ENCODE results near the gene ABCA2. TPM values are rescaled to one million over a fixed set of nuclear protein-coding genes. Genes with fewer than 3 reads are reported as not detected.
A peak's percentile ranks its signal among the peaks of the same experiment; 100 is the strongest.

The ABCA2 gene
- total and polyA plus RNA-seq, 3 donors from 2014 or later = 33.6 to 65.5 (median 56.0) TPM

GRCh38 chr9:136977223-136977622, 50.8 kb downstream of the ABCA2 start, which contains the start of gene PTGDS:
PTGDS (plus strand) TSS chr9:136977504; CDS start chr9:136977579, 75 bp downstream.
- Histone ChIP-seq H3K27me3 (no peaks in the 10 kb centered on the region), H3K36me3 (ENCODE audit: low read depth, missing control alignments) (no peaks in the 10 kb centered on the region), H3K4me1 (peaks cover 63% of the 10 kb centered on the region), H3K4me3 (peak within 1 kb of the TSS; percentile 80 to 85), H3K9me3 (no peaks in the 10 kb centered on the region), H3K27ac (peak within 1 kb of the TSS; percentile 84 to 92)
- intact Hi-C loops (cut with DNase I; ENCODE audit: low total_unique reads) = no loop called here
- 54% methylated on average over 10 of the region's 10 CpGs; no CpG with 5 or more reads in 1 of the 2 donors for WGBS, 2 donors
- DNase-seq = peak; percentile 94
- TF ChIP-seq POLR2A (IDR thresholded peaks at IDR 0.05) = peak; percentile 46
- TF ChIP-seq, protein P1, sequence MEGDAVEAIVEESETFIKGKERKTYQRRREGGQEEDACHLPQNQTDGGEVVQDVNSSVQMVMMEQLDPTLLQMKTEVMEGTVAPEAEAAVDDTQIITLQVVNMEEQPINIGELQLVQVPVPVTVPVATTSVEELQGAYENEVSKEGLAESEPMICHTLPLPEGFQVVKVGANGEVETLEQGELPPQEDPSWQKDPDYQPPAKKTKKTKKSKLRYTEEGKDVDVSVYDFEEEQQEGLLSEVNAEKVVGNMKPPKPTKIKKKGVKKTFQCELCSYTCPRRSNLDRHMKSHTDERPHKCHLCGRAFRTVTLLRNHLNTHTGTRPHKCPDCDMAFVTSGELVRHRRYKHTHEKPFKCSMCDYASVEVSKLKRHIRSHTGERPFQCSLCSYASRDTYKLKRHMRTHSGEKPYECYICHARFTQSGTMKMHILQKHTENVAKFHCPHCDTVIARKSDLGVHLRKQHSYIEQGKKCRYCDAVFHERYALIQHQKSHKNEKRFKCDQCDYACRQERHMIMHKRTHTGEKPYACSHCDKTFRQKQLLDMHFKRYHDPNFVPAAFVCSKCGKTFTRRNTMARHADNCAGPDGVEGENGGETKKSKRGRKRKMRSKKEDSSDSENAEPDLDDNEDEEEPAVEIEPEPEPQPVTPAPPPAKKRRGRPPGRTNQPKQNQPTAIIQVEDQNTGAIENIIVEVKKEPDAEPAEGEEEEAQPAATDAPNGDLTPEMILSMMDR (IDR thresholded peaks at IDR 0.05) = peak in 1 of 3 experiments; percentile 18

DNA sequence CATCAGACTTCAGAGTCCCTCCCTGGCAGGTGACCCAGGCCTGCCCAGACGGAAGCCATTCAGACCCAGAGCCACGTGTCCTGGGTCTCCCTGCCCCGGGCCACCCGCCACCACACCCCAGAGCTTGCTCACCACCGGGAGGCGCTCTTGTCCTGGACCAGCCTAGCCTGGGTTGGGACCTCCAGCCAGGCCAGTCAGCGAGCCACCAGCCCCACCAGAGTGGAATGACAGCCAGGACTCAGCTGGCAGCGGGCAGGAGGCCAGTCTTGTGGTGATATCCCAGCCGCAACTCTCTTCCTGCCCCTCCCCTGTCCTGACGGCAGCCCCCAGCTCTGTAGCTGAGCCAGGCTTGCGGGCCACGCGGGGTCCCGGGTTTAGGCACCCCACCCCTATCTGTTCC, 52.4 kb downstream of the ABCA2 start:
- no peaks in the 10 kb centered on the region for H3K36me3 ChIP-seq (ENCODE audit: low read depth, missing control alignments)
- H3K27me3 ChIP-seq = no peaks in the 10 kb centered on the region
- peak; percentile 62 for DNase-seq
- H3K9me3 ChIP-seq = no peaks in the 10 kb centered on the region
- 70 to 74% methylated on average over 10 to 14 of the region's 14 CpGs for WGBS, 2 donors
- peak overlapping the region; percentile 84 to 92 for H3K27ac ChIP-seq
- H3K4me1 ChIP-seq = peaks cover 62% of the 10 kb centered on the region
- no peak overlapping the region for H3K4me3 ChIP-seq
- intact Hi-C loops (cut with DNase I; ENCODE audit: low total_unique reads) = no loop called here
- TF ChIP-seq POLR2A (IDR thresholded peaks at IDR 0.05) = no peak
- TF ChIP-seq, protein P1 (IDR thresholded peaks at IDR 0.05) = peak in 1 of 3 experiments; percentile 15

GRCh38 chr9:136974817-136975535, 53.1 kb downstream of the ABCA2 start:
- intact Hi-C loops (cut with DNase I; ENCODE audit: low total_unique reads) = no loop called here
- Histone ChIP-seq H3K27ac (peak overlapping the region; percentile 84 to 92), H3K4me3 (no peak overlapping the region), H3K9me3 (no peaks in the 10 kb centered on the region), H3K4me1 (peaks cover 65% of the 10 kb centered on the region), H3K36me3 (ENCODE audit: low read depth, missing control alignments) (no peaks in the 10 kb centered on the region), H3K27me3 (no peaks in the 10 kb centered on the region)
- 54 to 57% methylated on average over 5 to 15 of the region's 15 CpGs for WGBS, 2 donors
- DNase-seq = no peak
- TF ChIP-seq, protein P1 (IDR thresholded peaks at IDR 0.05) = no peak
- TF ChIP-seq POLR2A (IDR thresholded peaks at IDR 0.05) = no peak

DNA sequence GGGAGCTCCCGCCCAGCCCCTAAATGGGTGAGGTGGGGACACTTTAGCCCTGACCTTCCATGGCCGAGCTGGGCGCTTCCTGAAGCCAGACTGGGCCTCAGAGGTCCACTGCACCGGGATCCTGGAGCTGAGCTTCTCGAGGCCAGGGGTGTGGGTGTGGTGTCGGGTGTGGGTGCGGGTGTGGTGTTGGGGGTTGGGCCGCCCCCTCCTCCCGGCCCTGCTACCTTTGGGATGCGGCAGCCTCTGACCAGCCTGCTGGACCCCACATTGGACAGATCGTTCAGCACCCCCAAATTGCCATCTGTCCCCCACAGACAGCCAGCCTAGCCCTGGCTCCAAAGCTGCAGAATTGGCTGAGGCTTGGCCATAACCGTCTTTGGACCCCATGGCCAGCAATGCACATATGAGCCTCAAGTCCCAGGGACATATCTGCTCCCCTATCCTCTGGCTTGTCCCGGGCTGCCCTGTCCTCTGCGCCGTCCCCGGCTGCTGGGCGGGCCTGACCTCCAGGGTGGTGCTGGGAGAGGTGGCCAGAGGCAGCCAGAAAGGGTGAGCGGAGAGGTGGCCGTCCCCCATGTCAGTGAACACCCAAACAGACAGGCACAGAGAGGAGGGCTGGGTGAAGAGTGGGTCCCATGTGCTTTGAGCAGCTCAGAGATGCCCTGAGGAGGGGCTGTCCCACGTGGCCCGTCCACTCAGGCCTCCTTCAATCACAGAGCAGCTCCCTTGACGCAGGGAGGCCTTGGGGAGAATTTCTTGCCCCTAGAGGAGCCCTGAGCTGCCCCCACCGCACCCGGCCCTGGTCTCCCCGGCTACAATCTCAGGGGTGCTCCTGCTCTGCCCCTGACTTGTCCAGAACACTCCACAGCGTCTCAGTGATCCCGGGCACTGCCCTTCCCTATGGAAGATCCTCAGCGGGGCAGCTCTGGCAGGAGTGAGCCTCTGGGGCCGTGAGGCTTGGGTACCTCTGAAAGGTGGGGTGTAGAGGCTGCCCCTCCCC, 54.1 kb downstream of the ABCA2 start:
- Histone ChIP-seq H3K4me3 (no peak overlapping the region), H3K4me1 (peaks cover 75% of the 10 kb centered on the region), H3K27ac (peak overlapping the region in 1 of 2 donors; percentile 92), H3K36me3 (ENCODE audit: low read depth, missing control alignments) (no peaks in the 10 kb centered on the region), H3K9me3 (no peaks in the 10 kb centered on the region), H3K27me3 (no peaks in the 10 kb centered on the region)
- TF ChIP-seq, protein P1 (IDR thresholded peaks at IDR 0.05) = no peak
- TF ChIP-seq POLR2A (IDR thresholded peaks at IDR 0.05) = no peak
- intact Hi-C loops (cut with DNase I; ENCODE audit: low total_unique reads) = no loop called here
- 87 to 89% methylated on average over 17 to 29 of the region's 29 CpGs for WGBS, 2 donors
- no peak for DNase-seq
